ENCODE data around the gene SPANXN4. TPM values are rescaled to one million over a fixed set of nuclear protein-coding genes. Genes with fewer than 3 reads are reported as not detected.

Gene SPANXN4
- total and polyA plus RNA-seq, 2 of the 4 experiments (the other 2 are of a cell fraction) = not detected

GRCh38 chrX:143058120-143058519 lies 32.4 kb downstream of the SPANXN4 start:
- no peak overlapping the region for H2AFZ ChIP-seq (replicated peaks; ENCODE audit: low read length, poor library complexity)
- no peak overlapping the region for H3K4ac ChIP-seq (ENCODE audit: low read depth, low read length)
- TF ChIP-seq MAFK (IDR thresholded peaks at IDR 0.05; ENCODE audit: low read depth, low read length) = no peak
- TF ChIP-seq CTCF (conservative IDR thresholded peaks at IDR 0.05; ENCODE audit: low read depth, low read length) = no peak
- TF ChIP-seq RCOR1 (IDR thresholded peaks at IDR 0.05; ENCODE audit: insufficient replicate concordance, low read length) = no peak
- no peak for TF ChIP-seq FOS (IDR thresholded peaks at IDR 0.05; ENCODE audit: low read depth, low read length)
- TF ChIP-seq MAZ (IDR thresholded peaks at IDR 0.05; ENCODE audit: borderline replicate concordance, low read depth, low read length) = no peak
- no peak for TF ChIP-seq CEBPB (IDR thresholded peaks at IDR 0.05; ENCODE audit: low read depth, low read length)
- TF ChIP-seq RAD21 (IDR thresholded peaks at IDR 0.05; ENCODE audit: low read length) = no peak
- TF ChIP-seq, protein P1, sequence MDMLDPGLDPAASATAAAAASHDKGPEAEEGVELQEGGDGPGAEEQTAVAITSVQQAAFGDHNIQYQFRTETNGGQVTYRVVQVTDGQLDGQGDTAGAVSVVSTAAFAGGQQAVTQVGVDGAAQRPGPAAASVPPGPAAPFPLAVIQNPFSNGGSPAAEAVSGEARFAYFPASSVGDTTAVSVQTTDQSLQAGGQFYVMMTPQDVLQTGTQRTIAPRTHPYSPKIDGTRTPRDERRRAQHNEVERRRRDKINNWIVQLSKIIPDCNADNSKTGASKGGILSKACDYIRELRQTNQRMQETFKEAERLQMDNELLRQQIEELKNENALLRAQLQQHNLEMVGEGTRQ (IDR thresholded peaks at IDR 0.05; ENCODE audit: low read depth, low read length) = no peak
- TF ChIP-seq, protein P2, sequence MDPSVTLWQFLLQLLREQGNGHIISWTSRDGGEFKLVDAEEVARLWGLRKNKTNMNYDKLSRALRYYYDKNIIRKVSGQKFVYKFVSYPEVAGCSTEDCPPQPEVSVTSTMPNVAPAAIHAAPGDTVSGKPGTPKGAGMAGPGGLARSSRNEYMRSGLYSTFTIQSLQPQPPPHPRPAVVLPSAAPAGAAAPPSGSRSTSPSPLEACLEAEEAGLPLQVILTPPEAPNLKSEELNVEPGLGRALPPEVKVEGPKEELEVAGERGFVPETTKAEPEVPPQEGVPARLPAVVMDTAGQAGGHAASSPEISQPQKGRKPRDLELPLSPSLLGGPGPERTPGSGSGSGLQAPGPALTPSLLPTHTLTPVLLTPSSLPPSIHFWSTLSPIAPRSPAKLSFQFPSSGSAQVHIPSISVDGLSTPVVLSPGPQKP (IDR thresholded peaks at IDR 0.05; ENCODE audit: borderline replicate concordance, low read depth, low read length) = no peak
- no peak for TF ChIP-seq NFE2L2 (IDR thresholded peaks at IDR 0.05; ENCODE audit: low read depth, low read length)
- no peak for TF ChIP-seq BHLHE40 (IDR thresholded peaks at IDR 0.05; ENCODE audit: low read depth, low read length)
- TF ChIP-seq RFX5 (IDR thresholded peaks at IDR 0.05; ENCODE audit: low read depth, low read length) = no peak
- no peak for TF ChIP-seq SMC3 (IDR thresholded peaks at IDR 0.05; ENCODE audit: low read depth, low read length)
- no peak for TF ChIP-seq CHD1 (IDR thresholded peaks at IDR 0.05; ENCODE audit: low read depth, low read length)
- no peak for TF ChIP-seq MXI1 (IDR thresholded peaks at IDR 0.05; ENCODE audit: borderline replicate concordance, low read depth, low read length)
- TF ChIP-seq POLR2A (IDR thresholded peaks at IDR 0.05; ENCODE audit: low read depth, low read length) = no peak
- no peaks in the 10 kb centered on the region for H3K79me1 ChIP-seq (ENCODE audit: low read depth in 1 of 2, low read length in 2 of 2)
- BruUV-seq (replicated peaks) = no TSS peak
- no peak overlapping the region for H3K14ac ChIP-seq (replicated peaks; ENCODE audit: low read depth, low read length)
- H2BK120ac ChIP-seq (ENCODE audit: low read depth, low read length) = no peak overlapping the region
- ChIA-PET POLR2A (ENCODE audit: unreplicated experiment) (no interaction called here), CTCF (no interaction called here)
- no peak overlapping the region for H3K4me3 ChIP-seq (ENCODE audit: insufficient read depth, low read depth, low read length)
- H3K9me1 ChIP-seq (ENCODE audit: insufficient read depth, low read length) = no peaks in the 10 kb centered on the region
- in situ Hi-C loops (cut with MboI; ENCODE audit: low sequenced_read_pairs) = no loop called here
- H3K36me3 ChIP-seq (ENCODE audit: control insufficient read depth, insufficient read depth, low read length) = no peaks in the 10 kb centered on the region
- no peak overlapping the region for H2AK9ac ChIP-seq (replicated peaks; ENCODE audit: low read depth, low read length, poor library complexity)
- H3K56ac ChIP-seq (ENCODE audit: extremely low read depth, insufficient read depth, low read length) = no peak overlapping the region
- ATAC-seq (ENCODE audit: low read depth) = no peak
- H3K18ac ChIP-seq (ENCODE audit: low read depth, low read length) = no peak overlapping the region
- dilution Hi-C loops (cut with HindIII; ENCODE audit: low sequenced_read_pairs, unreplicated experiment) = no loop called here
- no peak for DNase-seq
- WGBS, 2 experiments (ENCODE audit: extremely low coverage in 2 of 2, insufficient read length in 1 of 2) = no CpG with 5 or more reads among the region's 4 CpGs
- H3K23ac ChIP-seq (ENCODE audit: low read depth, low read length) = no peak overlapping the region
- 0 out of 2 replicates have a peak, but pooled peaks cover 2% of the 10 kb centered on the region for H3K9me3 ChIP-seq (ENCODE audit: control insufficient read depth, insufficient read depth, low read length)
- no peak overlapping the region for H3K27ac ChIP-seq (ENCODE audit: insufficient read depth, low read length)
- no peak overlapping the region for H4K91ac ChIP-seq (ENCODE audit: insufficient read depth, low read depth, low read length)
- no peaks in the 10 kb centered on the region for H3K27me3 ChIP-seq (ENCODE audit: control insufficient read depth, insufficient read depth, low read length)
- no peak overlapping the region for H2BK15ac ChIP-seq (ENCODE audit: low read depth, low read length)
- H4K20me1 ChIP-seq (ENCODE audit: insufficient read depth, low read length) = no peaks in the 10 kb centered on the region
- no peak overlapping the region for H3K4me2 ChIP-seq (ENCODE audit: low read depth, low read length)
- H2AK5ac ChIP-seq (ENCODE audit: low read depth, low read length) = no peak overlapping the region
- H2BK20ac ChIP-seq (ENCODE audit: low read depth, low read length) = no peak overlapping the region
- H4K5ac ChIP-seq (ENCODE audit: low read depth, low read length) = no peak overlapping the region
- intact Hi-C loops (cut with micrococcal nuclease) = no loop called here
- no peaks in the 10 kb centered on the region for H3K4me1 ChIP-seq (ENCODE audit: control insufficient read depth, insufficient read depth, low read length)
- H2BK5ac ChIP-seq (ENCODE audit: low read depth, low read length, poor library complexity, severe bottlenecking) = no peak overlapping the region
- no peak overlapping the region for H4K8ac ChIP-seq (ENCODE audit: low read depth in 2 of 2, low read length in 2 of 2)
- no peak overlapping the region for H3K9ac ChIP-seq (ENCODE audit: low read depth, low read length)

Measured in IMR-90 (cell line).